Breast epithelium (tissue), 3 donors: Measurements from ENCODE around the gene MLLT6.

Experiments
- CTCF ChIP-seq, 3 donors: fragments of 450-650 bp; IDR thresholded peaks; one replicate each; pipeline ENCODE4 v1.5.1; 2016 to 2017; ENCODE audit warnings: antibody characterized with exemption in 3 of 3, mild to moderate bottlenecking in 3 of 3, moderate library complexity in 3 of 3
- POLR2A ChIP-seq: fragments of 450-650 bp; IDR thresholded peaks from one replicate; pipeline ENCODE4 v1.6.1; 2016; ENCODE audit warnings: antibody characterized with exemption, mild to moderate bottlenecking, moderate library complexity

- no peak for TF ChIP-seq POLR2A
- TF ChIP-seq CTCF (IDR thresholded peaks at IDR 0.05) = no peak
Observed at GRCh38 chr17:38729368-38729885, 24.4 kb downstream of the MLLT6 start.
